Raji (cell line): ENCODE data around the gene TRPV6.

Experiments
- POLR2A ChIP-seq: IDR thresholded peaks from 2 replicates; pipeline ENCODE4 v1.6.1; 2011; ENCODE audit warnings: low read depth, low read length, control low read depth; ENCODE audit not compliant: insufficient read depth

TRPV6 gene

GRCh38 chr7:142885311-142886230 is at the start of gene TRPV6:
Gene TRPV6 (minus strand): TSS chr7:142885745.
- no peak for TF ChIP-seq POLR2A

- TF ChIP-seq POLR2A = no peak
Observed at GRCh38 chr7:142934056-142934455, 48.5 kb upstream of the TRPV6 start.

GRCh38 chr7:142933624-142934023 is 48.1 kb upstream of the TRPV6 start, which contains the start of gene TRPV5:
Gene TRPV5 (minus strand): TSS chr7:142933746. CDS start chr7:142933459, 287 bp downstream.
- TF ChIP-seq POLR2A = no peak

- TF ChIP-seq POLR2A = no peak
Observed at GRCh38 chr7:142933092-142933475, 47.5 kb upstream of the TRPV6 start.

- TF ChIP-seq POLR2A = no peak
Observed at GRCh38 chr7:142932386-142933091, 47.0 kb upstream of the TRPV6 start.

- no peak for TF ChIP-seq POLR2A
Observed at GRCh38 chr7:142930126-142930730, 44.7 kb upstream of the TRPV6 start.

GRCh38 chr7:142927949-142928348 is 42.4 kb upstream of the TRPV6 start:
- no peak for TF ChIP-seq POLR2A

- no peak for TF ChIP-seq POLR2A
Observed at GRCh38 chr7:142927085-142927745, 41.7 kb upstream of the TRPV6 start.

- TF ChIP-seq POLR2A = no peak
Observed at GRCh38 chr7:142925413-142925812, 39.9 kb upstream of the TRPV6 start.

- no peak for TF ChIP-seq POLR2A
Observed at GRCh38 chr7:142923391-142923790, 37.8 kb upstream of the TRPV6 start.

- TF ChIP-seq POLR2A = no peak
Observed at GRCh38 chr7:142919656-142920055, 34.1 kb upstream of the TRPV6 start.

GRCh38 chr7:142918901-142919300 is 33.4 kb upstream of the TRPV6 start:
- no peak for TF ChIP-seq POLR2A

GRCh38 chr7:142917447-142917846 is 31.9 kb upstream of the TRPV6 start:
- no peak for TF ChIP-seq POLR2A

- no peak for TF ChIP-seq POLR2A
Observed at GRCh38 chr7:142916508-142916907, 31.0 kb upstream of the TRPV6 start.

- TF ChIP-seq POLR2A = no peak
Observed at GRCh38 chr7:142915315-142915714, 29.8 kb upstream of the TRPV6 start.
